Endothelial cell of umbilical vein (primary cell): ENCODE measurements around the gene RAB40B. TPM values are rescaled to one million over a fixed set of nuclear protein-coding genes. Genes with fewer than 3 reads are reported as not detected.

Experiments used
- BruUV-seq: library from RNA; stranded (reverse); fragments of 400-500 nt; replicated peaks from 2 replicates; lab custom pipeline; 2021; lab: Mats Ljungman, UMichigan
- CTCF ChIA-PET: fragments of 300-600, 350-600 bp; sonication (Branson Sonifier 250); formaldehyde crosslinking; loops from one replicate; lab custom pipeline; 2021; ENCODE audit warnings: antibody characterized with exemption, inconsistent platforms; lab: Charles Lee
- POLR2A ChIA-PET: fragments of 300-600, 350-600 bp; sonication (Branson Sonifier 250); formaldehyde crosslinking; loops from one replicate; lab custom pipeline; 2021; ENCODE audit warnings: antibody characterized with exemption, inconsistent platforms; lab: Charles Lee
- DNase-seq: peaks from one replicate; pipeline ENCODE4 v3.0.0-alpha.2; 2011; ENCODE audit warnings: low read depth, low spot score
- FAIRE-seq: peaks from 2 replicates; lab custom pipeline; 2011; peaks lifted over from hg19 to GRCh38; lab: Jason Lieb, UNC
- H2AFZ ChIP-seq: 2 replicates; pipeline ENCODE4 v1.6.0; 2012; ENCODE audit warnings: low read depth, low read length, control low read depth, inconsistent platforms
- H3K27ac ChIP-seq: 2 replicates; pipeline ENCODE4 v1.5.1; 2011; ENCODE audit warnings: low read depth, mild to moderate bottlenecking, control low read depth, low read length, moderate library complexity; ENCODE audit not compliant: insufficient read depth
- H3K27me3 ChIP-seq, 2 experiments: 2 replicates each; pipeline versions ENCODE4 v1.6.0 to v1.6.1; 2011; ENCODE audit warnings: low read length in 2 of 2, mixed read lengths in 1 of 2; ENCODE audit not compliant: control insufficient read depth in 2 of 2, insufficient read depth in 2 of 2
- H3K36me3 ChIP-seq, 2 experiments: 2 replicates in 1 of 2; 3 replicates in 1 of 2; pipeline ENCODE4 v1.5.1; 2011; ENCODE audit warnings: low read length in 2 of 2, mild to moderate bottlenecking in 1 of 2, moderate library complexity in 1 of 2; ENCODE audit not compliant: control insufficient read depth in 2 of 2, insufficient read depth in 2 of 2; ENCODE audit errors: extremely low read depth in 1 of 2
- H3K4me1 ChIP-seq: 3 replicates; pipeline ENCODE4 v1.5.1; 2011; ENCODE audit warnings: mild to moderate bottlenecking, low read length; ENCODE audit not compliant: control insufficient read depth, insufficient read depth; ENCODE audit errors: extremely low read depth
- H3K4me2 ChIP-seq: 2 replicates; pipeline ENCODE4 v1.6.1; 2011; ENCODE audit warnings: low read length, control low read depth, mixed read lengths; ENCODE audit not compliant: insufficient read depth
- H3K4me3 ChIP-seq, 3 experiments: fragments of 200-600 bp in 1 of 3; sonication (generic), shearing (Covaris generic) in 1 of 3; replicated peaks in 1 of 3; 2 replicates each; pipeline ENCODE4 v1.5.1; 2011 to 2016; ENCODE audit warnings: control low read depth in 3 of 3, low read length in 3 of 3, mild to moderate bottlenecking in 2 of 3, inconsistent platforms in 1 of 3, low read depth in 1 of 3, moderate library complexity in 1 of 3; ENCODE audit not compliant: insufficient read depth in 1 of 3
- H3K79me2 ChIP-seq: 2 replicates; pipeline ENCODE4 v1.6.0; 2012; ENCODE audit warnings: low read length, inconsistent platforms; ENCODE audit not compliant: control insufficient read depth, insufficient read depth
- H3K9ac ChIP-seq: replicated peaks from 2 replicates; pipeline ENCODE3; 2011; ENCODE audit warnings: low read length, control low read depth; ENCODE audit not compliant: insufficient read depth; ENCODE audit errors: extremely low read depth
- H3K9me1 ChIP-seq: replicated peaks from 3 replicates; pipeline ENCODE4 v1.6.0; 2011; ENCODE audit warnings: mild to moderate bottlenecking, low read length; ENCODE audit not compliant: control insufficient read depth, insufficient read depth; ENCODE audit errors: extremely low read depth
- H3K9me3 ChIP-seq: replicated peaks from 2 replicates; pipeline ENCODE4 v1.5.1; 2012; ENCODE audit warnings: low read length, inconsistent platforms; ENCODE audit not compliant: control insufficient read depth, insufficient read depth
- H4K20me1 ChIP-seq: replicated peaks from 2 replicates; pipeline ENCODE3; 2011; ENCODE audit warnings: mild to moderate bottlenecking, low read length; ENCODE audit not compliant: control insufficient read depth, insufficient read depth; ENCODE audit errors: extremely low read depth
- CTCF ChIP-seq, 2 donors: IDR thresholded peaks; 1 replicate in 1 of 2; 2 replicates in 1 of 2; pipeline ENCODE4 v1.5.1; 2011; ENCODE audit warnings: low read length in 2 of 2, mild to moderate bottlenecking in 2 of 2, moderate library complexity in 2 of 2, control low read depth in 1 of 2, inconsistent platforms in 1 of 2, low read depth in 1 of 2; ENCODE audit not compliant: insufficient read depth in 1 of 2; ENCODE audit errors: extremely low read depth in 1 of 2
- EZH2 ChIP-seq: IDR thresholded peaks from 2 replicates; pipeline ENCODE4 v1.6.1; 2012; ENCODE audit warnings: borderline replicate concordance, low read depth, mild to moderate bottlenecking, moderate library complexity, low read length, inconsistent platforms; ENCODE audit not compliant: severe bottlenecking
- FOS ChIP-seq: IDR thresholded peaks from 2 replicates; pipeline ENCODE4 v1.6.1; 2011; ENCODE audit warnings: mild to moderate bottlenecking, low read length, moderate library complexity, borderline replicate concordance; ENCODE audit not compliant: insufficient read depth
- GATA2 ChIP-seq: IDR thresholded peaks from 2 replicates; pipeline ENCODE4 v1.7.0; 2011; ENCODE audit warnings: low read depth, mild to moderate bottlenecking, moderate library complexity, mixed read lengths, low read length; ENCODE audit not compliant: insufficient read length, insufficient read depth
- JUN ChIP-seq: IDR thresholded peaks from 2 replicates; pipeline ENCODE4 v1.6.1; 2011; ENCODE audit warnings: borderline replicate concordance, low read depth; ENCODE audit not compliant: insufficient read length, insufficient read depth
- MAX ChIP-seq: IDR thresholded peaks from 2 replicates; pipeline ENCODE4 v1.6.1; 2011; ENCODE audit not compliant: insufficient read depth, insufficient read length
- MYC ChIP-seq: IDR thresholded peaks from one replicate; pipeline ENCODE4 v1.6.1; 2011; ENCODE audit warnings: mild to moderate bottlenecking, low read depth, low read length
- POLR2A ChIP-seq: IDR thresholded peaks from 2 replicates; pipeline ENCODE4 v1.6.1; 2012; ENCODE audit warnings: low read depth, mild to moderate bottlenecking, control low read depth, low read length
- POLR2AphosphoS5 ChIP-seq: IDR thresholded peaks from 2 replicates; pipeline ENCODE4 v1.6.1; 2012; ENCODE audit warnings: low read depth, mild to moderate bottlenecking, control low read depth, low read length, moderate library complexity; ENCODE audit not compliant: insufficient read depth
- dilution Hi-C: fragments of 300-500 bp; cut with MboI; formaldehyde crosslinking; loops from one replicate; pipeline ENCODE4 v1.15.0; 2019; ENCODE audit warnings: low sequenced_read_pairs; ENCODE audit not compliant: extremely low pct_ligation_motif_present
- intact Hi-C: fragments of 100-400 bp; cut with micrococcal nuclease; formaldehyde crosslinking; loops from one replicate; pipeline ENCODE4 v1.10.0; 2022
- polyA plus RNA-seq, 4 experiments: library from polyadenylated mRNA; depleted of rRNA in 3 of 4; stranded (reverse) in 3 of 4; unstranded in 1 of 4; fragments of >200 nt; gene quantifications; 2 replicates each; pipeline versions ENCODE4 v1.2.1 to v1.2.3, GENCODE V29; 2011 to 2012; ENCODE audit warnings: missing spikeins in 1 of 4
- total RNA-seq: library from RNA; stranded (reverse); gene quantifications from 2 replicates; pipeline ENCODE4 v1.2.3, GENCODE V29; 2021

RAB40B gene
- total and polyA plus RNA-seq, 2 donors (not counting 3 experiments of a cell fraction or from before 2014, with no cell fraction given), result 5.5 to 9.3 TPM

GRCh38 chr17:82661717-82662683 is 36.5 kb downstream of the RAB40B start:
- Histone ChIP-seq H3K79me2 (no peaks in the 10 kb centered on the region), H3K9me3 (no peaks in the 10 kb centered on the region), H3K4me1 (no peaks in the 10 kb centered on the region), H3K4me2 (no peak overlapping the region), H3K4me3 (no peak overlapping the region), H3K27me3 (no peaks in the 10 kb centered on the region), H3K9ac (no peak overlapping the region), H3K9me1 (no peaks in the 10 kb centered on the region), H4K20me1 (no peaks in the 10 kb centered on the region), H3K27ac (no peak overlapping the region), H3K36me3 (no peaks in the 10 kb centered on the region), H2AFZ (no peak overlapping the region)
- intact Hi-C loops, result no loop called here
- DNase-seq, result no peak
- dilution Hi-C loops, result no loop called here
- FAIRE-seq, result no peak
- TF ChIP-seq JUN (no peak), MAX (no peak), POLR2A (no peak), GATA2 (no peak), EZH2 (no peak), CTCF (IDR thresholded peaks at IDR 0.05; ENCODE audit: extremely low read depth in 1 of 2, insufficient read depth in 1 of 2, low read depth in 1 of 2, low read length in 2 of 2) (no peak), POLR2AphosphoS5 (no peak), MYC (no peak), FOS (no peak)
- ChIA-PET CTCF (interaction anchor here (0.6 kb wide), 1 partner anchor 39 kb away, joined by 6 read pairs; no protein-coding TSS in a partner anchor), POLR2A (no interaction called here)
- BruUV-seq, result no TSS peak
